SK-N-MC (cell line): Measurements from ENCODE around the gene LYVE1.

Source experiments
- FOXP2 ChIP-seq: optimal IDR thresholded peaks from 2 replicates; pipeline ENCODE3; 2011; ENCODE audit warnings: mild to moderate bottlenecking, moderate library complexity; ENCODE audit not compliant: insufficient read depth; ENCODE audit errors: extremely low read length, control extremely low read depth
- POLR2AphosphoS5 ChIP-seq: IDR thresholded peaks from 2 replicates; pipeline ENCODE4 v1.6.1; 2012; ENCODE audit warnings: mild to moderate bottlenecking, low read depth, low read length, borderline replicate concordance

DNA sequence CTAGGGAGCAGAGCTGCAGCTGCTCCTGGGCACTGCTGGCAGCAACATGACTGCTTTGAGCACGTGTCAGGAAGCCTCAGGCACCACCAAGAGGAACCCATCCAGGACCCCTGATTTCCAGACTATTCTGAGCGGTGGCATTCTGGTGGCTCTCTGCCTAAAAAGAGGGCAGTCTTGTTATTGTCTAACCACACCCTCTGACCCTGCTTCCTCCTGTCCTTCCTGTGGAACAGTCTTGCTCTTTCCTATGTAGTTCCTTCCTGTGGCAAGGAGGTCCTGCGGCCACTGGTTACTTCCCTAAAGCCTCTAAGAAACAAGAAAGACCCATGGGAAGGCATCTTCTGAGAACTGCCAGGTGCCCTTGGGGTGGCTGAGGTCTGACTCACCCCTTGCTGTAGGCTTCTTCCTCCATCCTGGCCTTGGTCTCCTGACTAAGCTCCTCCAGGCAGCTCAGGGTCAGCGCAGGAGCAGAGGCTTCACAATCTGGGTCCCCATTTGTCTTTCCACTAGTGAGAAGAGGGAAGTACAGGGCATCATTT is 13.1 kb upstream of the LYVE1 start:
- TF ChIP-seq FOXP2 (no peak), POLR2AphosphoS5 (no peak)
